GM23338 (cell line): ENCODE data around the gene FRMD1. TPM values are rescaled to one million over a fixed set of nuclear protein-coding genes. Genes with fewer than 3 reads are reported as not detected.

ENCODE experiments used
- ATAC-seq: fragments of 200-7000 bp; cut with Tn5 transposase; 3 replicates; pipeline ENCODE4 v1.9.1; 2020
- DNase-seq: peaks from one replicate; pipeline ENCODE4 v3.0.0-alpha.2; 2015; ENCODE audit warnings: low spot score
- H2AFZ ChIP-seq: fragments of 200-600 bp; sonication (generic); 2 replicates; pipeline ENCODE4 v1.8.0; 2016; ENCODE audit warnings: antibody characterized with exemption, mild to moderate bottlenecking, moderate library complexity
- H3F3A ChIP-seq: fragments of 200-600 bp; sonication (generic); replicated peaks from 2 replicates; pipeline ENCODE4 v1.8.0; 2017; ENCODE audit warnings: antibody characterized with exemption, mixed run types, low read depth
- H3K27ac ChIP-seq: fragments of 200-600 bp; sonication (generic); 2 replicates; pipeline ENCODE4 v1.6.1; 2016; ENCODE audit warnings: low read depth
- H3K27me3 ChIP-seq: fragments of 200-600 bp; sonication (generic); 2 replicates; pipeline ENCODE4 v1.8.0; 2016; ENCODE audit warnings: mild to moderate bottlenecking, mixed run types, moderate library complexity; ENCODE audit not compliant: insufficient read depth
- H3K36me3 ChIP-seq: fragments of 200-600 bp; sonication (generic); 2 replicates; pipeline ENCODE4 v1.8.0; 2016; ENCODE audit warnings: mild to moderate bottlenecking; ENCODE audit not compliant: insufficient read depth
- H3K4me1 ChIP-seq: fragments of 200-600 bp; sonication (generic); 2 replicates; pipeline ENCODE4 v1.8.0; 2016; ENCODE audit warnings: mild to moderate bottlenecking, moderate library complexity; ENCODE audit not compliant: insufficient read depth
- H3K4me2 ChIP-seq: fragments of 200-600 bp; sonication (generic); 2 replicates; pipeline ENCODE4 v1.7.1; 2017; ENCODE audit warnings: mixed run types
- H3K4me3 ChIP-seq: fragments of 200-600 bp; sonication (generic); 2 replicates; pipeline ENCODE4 v1.6.1; 2016; ENCODE audit warnings: mixed run types
- H3K79me2 ChIP-seq: fragments of 200-600 bp; sonication (generic); replicated peaks from 2 replicates; pipeline ENCODE4 v1.8.0; 2017; ENCODE audit warnings: mild to moderate bottlenecking; ENCODE audit not compliant: insufficient read depth
- H3K9me2 ChIP-seq: fragments of 200-600 bp; sonication (generic); 2 replicates; pipeline ENCODE4 v1.8.0; 2017; ENCODE audit not compliant: insufficient read depth
- H4K20me1 ChIP-seq: fragments of 200-600 bp; sonication (generic); replicated peaks from 2 replicates; pipeline ENCODE4 v1.8.0; 2017; ENCODE audit warnings: mild to moderate bottlenecking; ENCODE audit not compliant: insufficient read depth
- H3K27ac Mint-ChIP-seq: 2 replicates; pipeline ENCODE4 v1.8.0; 2020; ENCODE audit warnings: inconsistent platforms, mild to moderate bottlenecking, moderate library complexity, mixed read lengths
- H3K27me3 Mint-ChIP-seq: 3 replicates; pipeline ENCODE4 v1.8.0; 2022; ENCODE audit warnings: low read depth, mild to moderate bottlenecking, moderate library complexity, mixed read lengths, inconsistent platforms; ENCODE audit not compliant: insufficient read depth, poor library complexity
- H3K36me3 Mint-ChIP-seq: 3 replicates; pipeline ENCODE4 v1.8.0; 2021; ENCODE audit warnings: low read depth, mild to moderate bottlenecking, inconsistent platforms, moderate library complexity, mixed read lengths
- H3K4me1 Mint-ChIP-seq: 3 replicates; pipeline ENCODE4 v1.8.0; 2020; ENCODE audit warnings: mild to moderate bottlenecking, inconsistent platforms, mixed read lengths
- H3K4me3 Mint-ChIP-seq: 3 replicates; pipeline ENCODE4 v1.8.0; 2021; ENCODE audit warnings: moderate library complexity, mild to moderate bottlenecking, inconsistent platforms, mixed read lengths
- H3K9me3 Mint-ChIP-seq: 3 replicates; pipeline ENCODE4 v1.8.0; 2020; ENCODE audit warnings: moderate library complexity, mild to moderate bottlenecking, inconsistent platforms, mixed read lengths
- CREB1 ChIP-seq: fragments of 250-450 bp; sonication (Bioruptor Pico); IDR thresholded peaks from 2 replicates; pipeline ENCODE4 v1.5.0; 2020; ENCODE audit warnings: low read depth, mild to moderate bottlenecking, moderate library complexity
- CTCF ChIP-seq, 2 experiments: fragments of 200-600 bp in 1 of 2; sonication (generic) in 1 of 2; conservative IDR thresholded peaks; 2 replicates each; pipeline versions ENCODE4 v1.5.1 to v1.6.1; 2016 to 2017; ENCODE audit warnings: antibody characterized with exemption in 2 of 2, low read depth in 2 of 2, mild to moderate bottlenecking in 2 of 2, moderate library complexity in 1 of 2
- EZH2phosphoT487 ChIP-seq: fragments of 200-600 bp; sonication (generic); IDR thresholded peaks from one replicate; pipeline ENCODE4 v1.8.1; 2018; ENCODE audit warnings: antibody characterized with exemption; ENCODE audit not compliant: unreplicated experiment
- JUNB ChIP-seq: IDR thresholded peaks from one replicate; pipeline ENCODE4 v1.6.1; 2016; ENCODE audit warnings: antibody characterized with exemption; ENCODE audit not compliant: unreplicated experiment
- NANOG ChIP-seq: IDR thresholded peaks from 2 replicates; pipeline ENCODE4 v1.6.1; 2016; ENCODE audit warnings: antibody characterized with exemption, borderline replicate concordance
- REST ChIP-seq: IDR thresholded peaks from one replicate; pipeline ENCODE4 v1.6.1; 2018; ENCODE audit warnings: antibody characterized with exemption; ENCODE audit not compliant: unreplicated experiment
- ZNF462 ChIP-seq: fragments of 250-450 bp; sonication (Bioruptor Pico); IDR thresholded peaks from 2 replicates; pipeline ENCODE4 v1.5.0; 2020; ENCODE audit warnings: mild to moderate bottlenecking, moderate library complexity
- polyA plus RNA-seq: library from polyadenylated mRNA; unstranded; fragments of >200 nt; fragmentation: Nextera tagmentation; extraction: Ambion mirVana; gene quantifications from 2 replicates; pipeline ENCODE4 v1.2.1, GENCODE V29; 2016
- total RNA-seq: library from RNA; depleted of rRNA; stranded (reverse); fragments of >200 nt; shearing (Covaris generic); gene quantifications from 2 replicates; pipeline ENCODE4 v1.2.3, GENCODE V29; 2014

Gene FRMD1
- total and polyA plus RNA-seq, 2 experiments from 2014 or later, result 1.0 to 2.0 TPM

- Histone ChIP-seq H3K4me3 (no peak overlapping the region), H3K4me2 (no peak overlapping the region), H3K36me3 (no peaks in the 10 kb centered on the region), H2AFZ (no peak overlapping the region), H4K20me1 (no peaks in the 10 kb centered on the region), H3K79me2 (no peaks in the 10 kb centered on the region), H3K9me2 (no peaks in the 10 kb centered on the region), H3K27me3 (no peaks in the 10 kb centered on the region), H3K27ac (no peak overlapping the region), H3F3A (no peaks in the 10 kb centered on the region), H3K4me1 (no peaks in the 10 kb centered on the region)
- H3K4me3 Mint-ChIP-seq, result no peak overlapping the region
- TF ChIP-seq EZH2phosphoT487 (no peak), CREB1 (no peak), REST (no peak), JUNB (no peak), CTCF (conservative IDR thresholded peaks at IDR 0.05; ENCODE audit: low read depth in 2 of 2) (no peak), ZNF462 (CRISPR knock-in tag) (no peak), NANOG (no peak)
- peaks cover 15% of the 10 kb centered on the region for H3K9me3 Mint-ChIP-seq
- H3K27ac Mint-ChIP-seq, result no peak overlapping the region
- H3K36me3 Mint-ChIP-seq, result peaks cover 7% of the 10 kb centered on the region; the same call in 1 of the 3 replicates
- H3K4me1 Mint-ChIP-seq, result peaks cover 9% of the 10 kb centered on the region; the same call in 2 of the 3 replicates
- H3K27me3 Mint-ChIP-seq, result no peaks in the 10 kb centered on the region
- ATAC-seq, result no peak
- DNase-seq, result no peak
Observed at GRCh38 chr6:168015482-168016175, 63.4 kb downstream of the FRMD1 start.
